Measurements from ENCODE around the gene CD33. TPM values are rescaled to one million over a fixed set of nuclear protein-coding genes. Genes with fewer than 3 reads are reported as not detected.

The CD33 gene
- total RNA-seq, 1 experiment from 2014 or later: not detected

DNA sequence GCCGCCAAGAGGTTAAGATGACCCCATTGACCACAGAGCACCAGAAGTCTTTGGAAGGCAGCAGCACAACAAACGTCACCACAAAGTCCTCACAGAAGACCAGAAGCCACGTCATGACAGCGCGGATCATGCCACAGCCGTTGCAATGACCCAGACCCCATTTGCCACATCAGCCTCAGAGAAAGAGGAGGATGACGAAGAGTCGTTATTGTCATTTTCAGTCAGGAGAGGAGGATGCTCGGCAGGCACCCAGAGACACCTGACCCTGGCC, 29.6 kb upstream of the CD33 start:
- intact Hi-C loops (cut with micrococcal nuclease; ENCODE audit: unreplicated experiment): no loop called here
- CTCF ChIA-PET: no interaction called here
- no TSS peak for BruUV-seq (replicated peaks)
- H3K4me3 ChIP-seq: no peak overlapping the region
- DNase-seq: no peak
- H3F3A ChIP-seq (ENCODE audit: insufficient read depth, low read depth): no peaks in the 10 kb centered on the region
- H2AFZ ChIP-seq: no peak overlapping the region
- H3K36me3 ChIP-seq (ENCODE audit: low read depth): no peaks in the 10 kb centered on the region
- no peak overlapping the region for H3K4me2 ChIP-seq
- no peaks in the 10 kb centered on the region for H3K4me1 ChIP-seq (replicated peaks; ENCODE audit: insufficient read depth)
- peaks cover 97% of the 10 kb centered on the region for H3K27me3 ChIP-seq (ENCODE audit: insufficient read depth, low read depth)
- TF ChIP-seq, protein P1, sequence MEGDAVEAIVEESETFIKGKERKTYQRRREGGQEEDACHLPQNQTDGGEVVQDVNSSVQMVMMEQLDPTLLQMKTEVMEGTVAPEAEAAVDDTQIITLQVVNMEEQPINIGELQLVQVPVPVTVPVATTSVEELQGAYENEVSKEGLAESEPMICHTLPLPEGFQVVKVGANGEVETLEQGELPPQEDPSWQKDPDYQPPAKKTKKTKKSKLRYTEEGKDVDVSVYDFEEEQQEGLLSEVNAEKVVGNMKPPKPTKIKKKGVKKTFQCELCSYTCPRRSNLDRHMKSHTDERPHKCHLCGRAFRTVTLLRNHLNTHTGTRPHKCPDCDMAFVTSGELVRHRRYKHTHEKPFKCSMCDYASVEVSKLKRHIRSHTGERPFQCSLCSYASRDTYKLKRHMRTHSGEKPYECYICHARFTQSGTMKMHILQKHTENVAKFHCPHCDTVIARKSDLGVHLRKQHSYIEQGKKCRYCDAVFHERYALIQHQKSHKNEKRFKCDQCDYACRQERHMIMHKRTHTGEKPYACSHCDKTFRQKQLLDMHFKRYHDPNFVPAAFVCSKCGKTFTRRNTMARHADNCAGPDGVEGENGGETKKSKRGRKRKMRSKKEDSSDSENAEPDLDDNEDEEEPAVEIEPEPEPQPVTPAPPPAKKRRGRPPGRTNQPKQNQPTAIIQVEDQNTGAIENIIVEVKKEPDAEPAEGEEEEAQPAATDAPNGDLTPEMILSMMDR (conservative IDR thresholded peaks at IDR 0.05): no peak
- no peak for TF ChIP-seq EZH2 (IDR thresholded peaks at IDR 0.05; ENCODE audit: low read depth)
- no peak overlapping the region for H3K27ac ChIP-seq
- no peaks in the 10 kb centered on the region for H3K9me2 ChIP-seq (ENCODE audit: insufficient read depth)
- POLR2A ChIA-PET (ENCODE audit: unreplicated experiment): no interaction called here
- H3K9me3 ChIP-seq (ENCODE audit: insufficient read depth, low read depth): no peaks in the 10 kb centered on the region
- no peaks in the 10 kb centered on the region for H4K20me1 ChIP-seq (ENCODE audit: insufficient read depth)
- H3K79me2 ChIP-seq (ENCODE audit: low read depth): no peaks in the 10 kb centered on the region

DNA sequence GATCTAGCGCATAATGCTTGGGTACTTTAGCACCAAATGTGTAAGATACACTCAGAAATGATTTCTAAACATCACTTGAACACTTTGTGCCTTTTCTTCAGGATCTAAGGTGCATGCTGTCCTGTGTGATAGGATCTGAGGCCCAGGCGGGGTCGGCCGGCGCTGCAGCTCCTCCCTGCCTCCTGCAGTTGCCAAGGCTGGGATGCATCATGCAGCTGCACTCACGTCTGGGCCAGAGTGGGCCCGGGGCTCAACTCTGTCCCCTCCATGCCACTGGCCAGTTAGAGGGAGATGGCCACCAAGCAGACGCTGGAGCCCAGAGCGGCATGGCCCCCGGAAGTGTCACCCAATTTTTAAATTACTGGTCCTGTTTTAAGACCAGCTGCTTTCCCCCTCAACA, 29.3 kb upstream of the CD33 start:
- Histone ChIP-seq H3F3A (ENCODE audit: insufficient read depth, low read depth) (no peaks in the 10 kb centered on the region), H2AFZ (no peak overlapping the region), H3K9me3 (ENCODE audit: insufficient read depth, low read depth) (no peaks in the 10 kb centered on the region), H3K9me2 (ENCODE audit: insufficient read depth) (no peaks in the 10 kb centered on the region), H3K36me3 (ENCODE audit: low read depth) (no peaks in the 10 kb centered on the region), H3K79me2 (ENCODE audit: low read depth) (no peaks in the 10 kb centered on the region), H3K27ac (no peak overlapping the region), H4K20me1 (ENCODE audit: insufficient read depth) (no peaks in the 10 kb centered on the region), H3K4me2 (no peak overlapping the region), H3K4me3 (no peak overlapping the region), H3K27me3 (ENCODE audit: insufficient read depth, low read depth) (peaks cover 97% of the 10 kb centered on the region), H3K4me1 (replicated peaks; ENCODE audit: insufficient read depth) (no peaks in the 10 kb centered on the region)
- no peak for DNase-seq
- intact Hi-C loops (cut with micrococcal nuclease; ENCODE audit: unreplicated experiment): no loop called here
- ChIA-PET CTCF (no interaction called here), POLR2A (ENCODE audit: unreplicated experiment) (no interaction called here)
- BruUV-seq (replicated peaks): no TSS peak
- TF ChIP-seq, protein P1 (conservative IDR thresholded peaks at IDR 0.05): no peak
- no peak for TF ChIP-seq EZH2 (IDR thresholded peaks at IDR 0.05; ENCODE audit: low read depth)

DNA sequence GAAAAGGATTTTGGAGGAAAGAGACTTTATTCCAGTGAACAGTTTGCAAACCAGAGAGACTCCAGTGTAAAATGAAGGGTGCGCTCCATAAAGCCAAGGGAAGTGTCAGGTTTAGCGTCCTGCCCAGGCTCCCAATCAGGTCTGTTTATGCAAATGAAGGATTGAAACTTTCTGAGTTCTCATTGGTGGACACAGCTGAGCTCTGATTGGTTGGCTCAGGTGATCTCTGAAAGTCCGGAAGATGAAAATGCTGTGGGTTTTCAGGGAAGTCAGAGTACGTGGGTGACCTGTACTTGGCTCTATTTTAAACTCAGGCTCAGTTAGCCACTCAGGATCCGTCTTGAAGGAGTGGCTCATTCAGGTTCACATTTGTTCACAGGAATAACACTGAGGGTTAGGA, 28.7 kb upstream of the CD33 start:
- CTCF ChIA-PET: no interaction called here
- no TSS peak for BruUV-seq (replicated peaks)
- TF ChIP-seq EZH2 (IDR thresholded peaks at IDR 0.05; ENCODE audit: low read depth): no peak
- TF ChIP-seq, protein P1 (conservative IDR thresholded peaks at IDR 0.05): no peak

More for the DNA sequence above, 28.7 kb upstream of the CD33 start:
- H2AFZ ChIP-seq: no peak overlapping the region
- H4K20me1 ChIP-seq (ENCODE audit: insufficient read depth): no peaks in the 10 kb centered on the region
- peaks cover 97% of the 10 kb centered on the region for H3K27me3 ChIP-seq (ENCODE audit: insufficient read depth, low read depth)
- H3K36me3 ChIP-seq (ENCODE audit: low read depth): no peaks in the 10 kb centered on the region
- no peaks in the 10 kb centered on the region for H3F3A ChIP-seq (ENCODE audit: insufficient read depth, low read depth)
- H3K79me2 ChIP-seq (ENCODE audit: low read depth): no peaks in the 10 kb centered on the region
- H3K4me2 ChIP-seq: no peak overlapping the region
- H3K9me2 ChIP-seq (ENCODE audit: insufficient read depth): no peaks in the 10 kb centered on the region
- no peak for DNase-seq
- H3K4me3 ChIP-seq: no peak overlapping the region
- no peak overlapping the region for H3K27ac ChIP-seq
- H3K9me3 ChIP-seq (ENCODE audit: insufficient read depth, low read depth): no peaks in the 10 kb centered on the region
- POLR2A ChIA-PET (ENCODE audit: unreplicated experiment): no interaction called here
- intact Hi-C loops (cut with micrococcal nuclease; ENCODE audit: unreplicated experiment): no loop called here
- no peaks in the 10 kb centered on the region for H3K4me1 ChIP-seq (replicated peaks; ENCODE audit: insufficient read depth)

Measured in PC-9 (cell line).